ENCODE results near the gene RARRES1. TPM values are rescaled to one million over a fixed set of nuclear protein-coding genes. Genes with fewer than 3 reads are reported as not detected.

Gene RARRES1
- total RNA-seq, 2 experiments from 2014 or later, result not detected

DNA sequence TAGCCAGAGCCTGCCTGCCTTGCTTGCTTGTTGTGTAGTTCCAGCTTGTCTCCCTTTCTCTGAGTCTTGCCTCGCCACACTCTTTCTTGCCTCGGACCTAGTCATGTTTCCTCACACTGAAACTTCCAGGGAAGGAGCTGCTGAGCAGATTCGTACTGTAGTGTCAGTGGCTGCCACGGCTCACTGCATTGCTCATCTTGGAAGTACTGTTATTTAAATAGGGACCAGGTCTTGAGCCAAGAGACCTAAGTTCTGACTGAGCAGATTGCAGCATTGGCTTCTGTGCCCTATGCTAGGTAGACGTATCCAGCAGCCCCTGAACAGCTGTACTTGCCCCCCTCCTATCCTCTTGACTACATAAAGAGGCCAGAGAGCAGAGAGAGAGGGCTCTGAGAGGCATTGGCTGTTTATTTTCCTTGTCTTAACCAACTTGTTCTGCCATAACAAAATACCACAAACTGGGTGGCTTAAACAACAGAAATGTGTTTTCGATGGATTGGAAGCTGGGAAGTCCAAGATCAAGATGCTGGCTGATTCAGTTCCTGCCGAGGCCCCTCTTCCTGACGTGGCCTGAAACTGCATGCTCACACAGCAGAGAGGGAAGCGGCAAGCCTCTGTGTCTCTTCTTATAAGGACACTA, 5.8 kb upstream of the RARRES1 start:
- H2AFZ ChIP-seq (ENCODE audit: low read length), result no peak overlapping the region
- CTCF ChIA-PET (ENCODE audit: unreplicated experiment), result no interaction called here
- BruUV-seq (replicated peaks), result no TSS peak
- no peaks in the 10 kb centered on the region for H3K9me2 ChIP-seq (ENCODE audit: insufficient read depth, low read length)
- H3K4me1 ChIP-seq (ENCODE audit: insufficient read depth, low read length, poor library complexity, severe bottlenecking), result peaks cover 4% of the 10 kb centered on the region
- H4K20me1 ChIP-seq (ENCODE audit: insufficient read depth, low read length), result no peaks in the 10 kb centered on the region
- H3K79me2 ChIP-seq (ENCODE audit: insufficient read depth, low read depth, low read length), result no peaks in the 10 kb centered on the region
- H3K9me3 ChIP-seq (ENCODE audit: low read length), result peaks cover 10% of the 10 kb centered on the region
- intact Hi-C loops (cut with micrococcal nuclease; ENCODE audit: unreplicated experiment), result no loop called here
- no peak for DNase-seq (ENCODE audit: low spot score)
- no peak overlapping the region for H3K27ac ChIP-seq (ENCODE audit: low read depth, low read length, poor library complexity, severe bottlenecking)
- no peak for TF ChIP-seq EZH2phosphoT487 (IDR thresholded peaks at IDR 0.05; ENCODE audit: borderline replicate concordance, low read depth, low read length)
- TF ChIP-seq, protein P1, sequence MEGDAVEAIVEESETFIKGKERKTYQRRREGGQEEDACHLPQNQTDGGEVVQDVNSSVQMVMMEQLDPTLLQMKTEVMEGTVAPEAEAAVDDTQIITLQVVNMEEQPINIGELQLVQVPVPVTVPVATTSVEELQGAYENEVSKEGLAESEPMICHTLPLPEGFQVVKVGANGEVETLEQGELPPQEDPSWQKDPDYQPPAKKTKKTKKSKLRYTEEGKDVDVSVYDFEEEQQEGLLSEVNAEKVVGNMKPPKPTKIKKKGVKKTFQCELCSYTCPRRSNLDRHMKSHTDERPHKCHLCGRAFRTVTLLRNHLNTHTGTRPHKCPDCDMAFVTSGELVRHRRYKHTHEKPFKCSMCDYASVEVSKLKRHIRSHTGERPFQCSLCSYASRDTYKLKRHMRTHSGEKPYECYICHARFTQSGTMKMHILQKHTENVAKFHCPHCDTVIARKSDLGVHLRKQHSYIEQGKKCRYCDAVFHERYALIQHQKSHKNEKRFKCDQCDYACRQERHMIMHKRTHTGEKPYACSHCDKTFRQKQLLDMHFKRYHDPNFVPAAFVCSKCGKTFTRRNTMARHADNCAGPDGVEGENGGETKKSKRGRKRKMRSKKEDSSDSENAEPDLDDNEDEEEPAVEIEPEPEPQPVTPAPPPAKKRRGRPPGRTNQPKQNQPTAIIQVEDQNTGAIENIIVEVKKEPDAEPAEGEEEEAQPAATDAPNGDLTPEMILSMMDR (conservative IDR thresholded peaks at IDR 0.05; ENCODE audit: low read length), result no peak
- no peak overlapping the region for H3K4me2 ChIP-seq (ENCODE audit: low read length)
- H3K4me3 ChIP-seq (ENCODE audit: low read depth, low read length, poor library complexity, severe bottlenecking), result no peak overlapping the region
- 0 out of 2 replicates have a peak, but pooled peaks cover 2% of the 10 kb centered on the region for H3K36me3 ChIP-seq (ENCODE audit: insufficient read depth, low read length)
- POLR2A ChIA-PET, result no interaction called here

DNA sequence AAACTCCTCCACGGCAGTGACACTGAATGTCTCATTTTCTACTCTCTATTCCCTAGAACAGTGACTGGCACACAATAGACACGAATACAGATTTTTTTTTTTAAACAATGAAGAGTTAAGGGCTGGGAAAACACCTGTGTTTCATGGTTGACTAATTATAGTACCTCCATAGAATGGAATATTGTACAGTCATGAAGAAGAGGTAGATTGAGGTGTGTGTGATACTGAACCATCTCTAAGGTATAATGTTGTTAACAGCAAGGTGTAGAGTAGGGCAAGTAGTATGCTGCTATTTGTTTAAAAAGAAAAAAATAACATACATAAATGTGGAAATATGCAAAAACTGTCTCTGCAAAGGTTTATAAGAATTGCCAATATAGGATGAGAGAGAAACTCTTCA, 5.2 kb upstream of the RARRES1 start:
- H3K9me2 ChIP-seq (ENCODE audit: insufficient read depth, low read length), result no peaks in the 10 kb centered on the region
- no peak overlapping the region for H2AFZ ChIP-seq (ENCODE audit: low read length)
- TF ChIP-seq, protein P1 (conservative IDR thresholded peaks at IDR 0.05; ENCODE audit: low read length), result no peak
- no peak for TF ChIP-seq EZH2phosphoT487 (IDR thresholded peaks at IDR 0.05; ENCODE audit: borderline replicate concordance, low read depth, low read length)
- H4K20me1 ChIP-seq (ENCODE audit: insufficient read depth, low read length), result no peaks in the 10 kb centered on the region
- intact Hi-C loops (cut with micrococcal nuclease; ENCODE audit: unreplicated experiment), result no loop called here
- H3K27ac ChIP-seq (ENCODE audit: low read depth, low read length, poor library complexity, severe bottlenecking), result no peak overlapping the region
- no peaks in the 10 kb centered on the region for H3K79me2 ChIP-seq (ENCODE audit: insufficient read depth, low read depth, low read length)
- CTCF ChIA-PET (ENCODE audit: unreplicated experiment), result no interaction called here
- H3K36me3 ChIP-seq (ENCODE audit: insufficient read depth, low read length), result no peaks in the 10 kb centered on the region
- BruUV-seq (replicated peaks), result no TSS peak
- no peak overlapping the region for H3K4me2 ChIP-seq (ENCODE audit: low read length)
- H3K4me3 ChIP-seq (ENCODE audit: low read depth, low read length, poor library complexity, severe bottlenecking), result no peak overlapping the region
- H3K4me1 ChIP-seq (ENCODE audit: insufficient read depth, low read length, poor library complexity, severe bottlenecking), result no peaks in the 10 kb centered on the region
- POLR2A ChIA-PET, result no interaction called here
- DNase-seq (ENCODE audit: low spot score), result no peak
- H3K9me3 ChIP-seq (ENCODE audit: low read length), result peaks cover 10% of the 10 kb centered on the region

DNA sequence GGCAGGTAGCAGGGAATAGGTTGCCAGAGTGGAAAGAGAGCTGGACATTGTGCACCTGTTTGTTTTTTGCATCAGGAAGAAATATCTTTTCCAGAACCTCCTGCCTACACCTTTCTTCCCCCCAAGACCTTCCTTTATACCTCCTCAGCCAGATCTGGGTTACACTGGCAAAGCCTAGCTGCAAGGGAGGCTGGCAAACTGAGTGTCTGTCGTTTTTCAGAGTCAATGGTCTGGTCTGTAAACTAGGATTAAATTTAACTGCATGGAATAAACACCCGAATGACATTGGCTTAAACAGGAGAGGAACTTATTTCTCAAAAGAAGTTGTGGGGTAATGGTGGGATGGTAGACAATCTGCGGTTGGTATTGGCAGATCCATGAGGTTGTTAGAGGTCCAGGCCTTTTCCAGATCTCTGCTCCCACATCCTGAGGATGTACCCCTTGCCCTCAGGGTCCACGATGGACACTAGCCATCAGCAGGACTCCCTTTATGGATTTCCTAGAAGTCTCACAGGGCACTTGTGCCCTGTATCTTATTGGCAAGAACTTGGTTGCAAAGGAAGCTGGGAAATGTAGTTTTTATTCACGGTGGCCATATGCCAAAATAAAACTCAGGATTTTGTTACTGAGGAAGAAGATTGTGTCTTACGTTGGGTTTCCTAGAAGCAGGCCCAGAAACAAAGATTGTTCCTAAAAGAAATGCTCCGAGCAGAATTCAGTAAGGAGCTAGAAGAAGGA, 3.2 kb upstream of the RARRES1 start:
- Histone ChIP-seq H3K79me2 (ENCODE audit: insufficient read depth, low read depth, low read length) (no peaks in the 10 kb centered on the region), H3K36me3 (ENCODE audit: insufficient read depth, low read length) (peaks cover 3% of the 10 kb centered on the region; the same call in 1 of the 2 replicates), H3K9me2 (ENCODE audit: insufficient read depth, low read length) (no peaks in the 10 kb centered on the region), H3K4me1 (ENCODE audit: insufficient read depth, low read length, poor library complexity, severe bottlenecking) (no peaks in the 10 kb centered on the region), H3K4me2 (ENCODE audit: low read length) (no peak overlapping the region), H4K20me1 (ENCODE audit: insufficient read depth, low read length) (no peaks in the 10 kb centered on the region), H3K4me3 (ENCODE audit: low read depth, low read length, poor library complexity, severe bottlenecking) (no peak overlapping the region), H3K27ac (ENCODE audit: low read depth, low read length, poor library complexity, severe bottlenecking) (no peak overlapping the region), H2AFZ (ENCODE audit: low read length) (no peak overlapping the region), H3K9me3 (ENCODE audit: low read length) (peaks cover 10% of the 10 kb centered on the region)
- DNase-seq (ENCODE audit: low spot score), result no peak
- no TSS peak for BruUV-seq (replicated peaks)
- ChIA-PET CTCF (ENCODE audit: unreplicated experiment) (no interaction called here), POLR2A (interaction anchor here (0.5 kb wide), 1 partner anchor 17 kb away, joined by 4 read pairs; no protein-coding TSS in a partner anchor)
- no peak for TF ChIP-seq EZH2phosphoT487 (IDR thresholded peaks at IDR 0.05; ENCODE audit: borderline replicate concordance, low read depth, low read length)
- TF ChIP-seq, protein P1 (conservative IDR thresholded peaks at IDR 0.05; ENCODE audit: low read length), result no peak
- intact Hi-C loops (cut with micrococcal nuclease; ENCODE audit: unreplicated experiment), result no loop called here
